ENCODE measurements around the gene PPP1R16B. TPM values are rescaled to one million over a fixed set of nuclear protein-coding genes. Genes with fewer than 3 reads are reported as not detected.

The PPP1R16B gene
- total RNA-seq, 2 donors from 2014 or later = 45.6 to 60.9 TPM

GRCh38 chr20:38962044-38962927, 156.8 kb downstream of the PPP1R16B start, which contains the start of gene DHX35:
Gene DHX35, plus strand, starts transcription at chr20:38962344. Its CDS starts 24 bp downstream, at chr20:38962368.
- Mint-ChIP-seq H3K27me3 (no peaks in the 10 kb centered on the region), H3K27ac (peak within 1 kb of the TSS; percentile 94), H3K36me3 (ENCODE audit: low read depth) (peaks cover 2% of the 10 kb centered on the region), H3K4me3 (peak within 1 kb of the TSS; percentile 93), H3K4me1 (peaks cover 18% of the 10 kb centered on the region)
- H3K9me3 ChIP-seq (ENCODE audit: control insufficient read depth, low read length, poor library complexity, severe bottlenecking) = no peaks in the 10 kb centered on the region
- DNase-seq (peak; percentile 98 to 99 (median 99)), ATAC-seq (peak; percentile 99)

DNA sequence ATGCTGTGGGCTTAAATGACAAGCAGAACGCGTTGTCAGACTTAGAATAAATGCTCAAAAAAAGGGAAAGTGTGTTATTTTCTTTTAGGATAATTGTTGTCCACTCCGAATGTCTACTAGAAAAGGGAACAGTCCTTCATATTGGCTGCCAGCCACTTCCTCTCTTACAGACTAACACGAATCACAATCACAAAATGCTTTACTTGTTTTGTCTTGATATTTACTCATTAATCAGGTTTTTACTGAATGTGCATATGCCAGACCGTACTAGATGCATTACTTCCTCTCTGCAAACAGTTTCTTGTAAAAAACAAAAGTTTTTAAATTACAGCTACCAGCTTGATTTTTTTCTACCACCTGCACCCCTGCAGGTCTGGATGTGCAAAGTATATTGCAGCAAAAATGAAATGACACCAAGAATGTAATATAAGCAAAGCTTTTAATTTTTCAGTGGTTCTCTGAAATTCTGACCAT, 157.5 kb downstream of the PPP1R16B start:
- peaks cover 18% of the 10 kb centered on the region for H3K4me1 Mint-ChIP-seq

DNA sequence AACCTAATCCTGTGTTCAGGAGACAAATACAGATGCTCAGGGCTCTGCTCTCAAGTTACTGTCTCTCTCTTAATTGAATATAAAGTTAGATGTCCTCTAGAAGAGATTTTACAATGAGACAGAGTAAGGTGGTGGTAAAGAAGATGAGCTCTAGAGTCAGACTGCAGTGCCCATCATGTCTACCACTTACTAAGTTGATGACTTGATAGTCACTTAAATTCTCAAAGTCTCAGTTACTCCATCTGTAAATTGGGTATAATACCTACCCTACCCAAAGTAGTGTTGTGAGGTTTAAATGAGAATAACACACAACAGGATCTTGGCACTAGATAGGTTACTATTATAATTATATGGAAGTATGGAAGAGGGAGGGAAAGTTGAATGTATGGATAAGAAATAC, 158.2 kb downstream of the PPP1R16B start:
- ATAC-seq (no peak), DNase-seq (no peak)
- Mint-ChIP-seq H3K4me3 (no peak overlapping the region), H3K4me1 (peaks cover 18% of the 10 kb centered on the region), H3K36me3 (ENCODE audit: low read depth) (peaks cover 2% of the 10 kb centered on the region), H3K27me3 (no peaks in the 10 kb centered on the region), H3K27ac (peak overlapping the region; percentile 2)
- no peaks in the 10 kb centered on the region for H3K9me3 ChIP-seq (ENCODE audit: control insufficient read depth, low read length, poor library complexity, severe bottlenecking)

More for the DNA sequence above, 157.5 kb downstream of the PPP1R16B start:
- H3K27me3 Mint-ChIP-seq = no peaks in the 10 kb centered on the region
- DNase-seq (no peak), ATAC-seq (no peak)
- peaks cover 2% of the 10 kb centered on the region for H3K36me3 Mint-ChIP-seq (ENCODE audit: low read depth)
- peak overlapping the region; percentile 94 for H3K27ac Mint-ChIP-seq
- no peaks in the 10 kb centered on the region for H3K9me3 ChIP-seq (ENCODE audit: control insufficient read depth, low read length, poor library complexity, severe bottlenecking)
- H3K4me3 Mint-ChIP-seq = peak overlapping the region; percentile 93

- no peak for ATAC-seq
- peaks cover 2% of the 10 kb centered on the region for H3K36me3 Mint-ChIP-seq (ENCODE audit: low read depth)
- H3K4me3 Mint-ChIP-seq = no peak overlapping the region
- H3K4me1 Mint-ChIP-seq = peaks cover 18% of the 10 kb centered on the region
- DNase-seq = no peak
- no peaks in the 10 kb centered on the region for H3K9me3 ChIP-seq (ENCODE audit: control insufficient read depth, low read length, poor library complexity, severe bottlenecking)
- H3K27me3 Mint-ChIP-seq = no peaks in the 10 kb centered on the region
- H3K27ac Mint-ChIP-seq = no peak overlapping the region
Observed at GRCh38 chr20:38965264-38965663, 159.8 kb downstream of the PPP1R16B start.

- H3K27ac Mint-ChIP-seq = no peak overlapping the region
- no peak overlapping the region for H3K4me3 Mint-ChIP-seq
- peaks cover 10% of the 10 kb centered on the region for H3K4me1 Mint-ChIP-seq
- peaks cover 7% of the 10 kb centered on the region for H3K36me3 Mint-ChIP-seq (ENCODE audit: low read depth)
- DNase-seq = no peak
- no peaks in the 10 kb centered on the region for H3K9me3 ChIP-seq (ENCODE audit: control insufficient read depth, low read length, poor library complexity, severe bottlenecking)
- H3K27me3 Mint-ChIP-seq = no peaks in the 10 kb centered on the region
- ATAC-seq = no peak
Observed at GRCh38 chr20:38968090-38968489, 162.6 kb downstream of the PPP1R16B start.

DNA sequence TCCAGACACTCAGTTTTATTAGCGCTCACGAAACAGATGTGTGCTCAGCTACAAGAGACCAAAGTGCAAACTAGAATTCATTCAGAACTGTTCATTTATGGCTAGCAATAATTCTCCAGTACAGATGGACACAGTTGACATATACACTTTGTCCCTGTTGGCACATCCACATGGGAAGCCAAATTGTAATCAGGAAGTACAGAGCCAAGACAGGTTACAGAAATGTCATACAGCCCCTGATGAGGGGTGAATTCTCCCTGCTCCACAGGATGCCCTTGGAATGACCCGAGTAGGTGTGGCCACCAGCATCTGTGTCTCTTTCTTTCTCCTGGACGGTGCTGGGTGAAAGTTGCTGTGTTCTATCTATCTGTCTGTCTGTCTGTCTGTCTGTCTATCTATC, 164.2 kb downstream of the PPP1R16B start:
- no peak for DNase-seq
- H3K4me3 Mint-ChIP-seq = no peak overlapping the region
- peak overlapping the region; percentile 72 for H3K27ac Mint-ChIP-seq
- no peaks in the 10 kb centered on the region for H3K27me3 Mint-ChIP-seq
- ATAC-seq = no peak
- no peaks in the 10 kb centered on the region for H3K9me3 ChIP-seq (ENCODE audit: control insufficient read depth, low read length, poor library complexity, severe bottlenecking)
- peaks cover 14% of the 10 kb centered on the region for H3K36me3 Mint-ChIP-seq (ENCODE audit: low read depth)
- H3K4me1 Mint-ChIP-seq = peaks cover 12% of the 10 kb centered on the region

GRCh38 chr20:38970302-38970701, 164.8 kb downstream of the PPP1R16B start:
- Mint-ChIP-seq H3K4me1 (peaks cover 15% of the 10 kb centered on the region), H3K27ac (peak overlapping the region; percentile 72), H3K36me3 (ENCODE audit: low read depth) (peaks cover 15% of the 10 kb centered on the region), H3K4me3 (no peak overlapping the region), H3K27me3 (no peaks in the 10 kb centered on the region)
- H3K9me3 ChIP-seq (ENCODE audit: control insufficient read depth, low read length, poor library complexity, severe bottlenecking) = no peaks in the 10 kb centered on the region
- DNase-seq (no peak), ATAC-seq (no peak)

Other genes starting within 250 kb of the PPP1R16B start
- not detected for gene ADIG, start 224.5 kb upstream of the PPP1R16B start, total RNA-seq
- gene ARHGAP40, start 203.9 kb upstream of the PPP1R16B start, total RNA-seq = not detected
- not detected for gene SLC32A1, start 81.2 kb upstream of the PPP1R16B start, total RNA-seq
- gene ACTR5, start 57.2 kb upstream of the PPP1R16B start, total RNA-seq = 10 to 100 TPM; 12.2 to 14.6 TPM
- gene FAM83D, start 120.7 kb downstream of the PPP1R16B start, total RNA-seq = 1 to 10 TPM; 2.1 to 3.3 TPM
- 1 to 10 TPM; 8.0 to 9.9 TPM for gene DHX35, start 156.6 kb downstream of the PPP1R16B start, total RNA-seq

Data from T-helper 17 cell (primary cell).